HG02970 (cell line): ENCODE measurements around the gene SLC15A4.

ENCODE experiments used
- ATAC-seq: cut with Tn5 transposase; IDR thresholded peaks from one replicate; pipeline ENCODE4 v1.9.1; 2021; ENCODE audit warnings: mild to moderate bottlenecking, moderate library complexity, moderate number of reproducible peaks; ENCODE audit not compliant: unreplicated experiment, low FRiP score

Gene SLC15A4

GRCh38 chr12:128796439-128797118 lies 27.2 kb downstream of the SLC15A4 start:
- no peak for ATAC-seq

GRCh38 chr12:128795530-128796361 lies 28.0 kb downstream of the SLC15A4 start:
- ATAC-seq: no peak

GRCh38 chr12:128794661-128795529 lies 28.9 kb downstream of the SLC15A4 start:
- ATAC-seq: no peak

- no peak for ATAC-seq
These were observed 30.1 kb downstream of the SLC15A4 start for GRCh38 chr12:128793701-128794100.

- ATAC-seq: no peak
These were observed 30.9 kb downstream of the SLC15A4 start for GRCh38 chr12:128792881-128793280.

GRCh38 chr12:128792398-128792797 lies 31.4 kb downstream of the SLC15A4 start:
- ATAC-seq: no peak

GRCh38 chr12:128791395-128792322 lies 32.1 kb downstream of the SLC15A4 start:
- ATAC-seq: no peak

- ATAC-seq: no peak
These were observed 32.9 kb downstream of the SLC15A4 start for GRCh38 chr12:128790653-128791373.

GRCh38 chr12:128790221-128790620 lies 33.5 kb downstream of the SLC15A4 start:
- no peak for ATAC-seq

- no peak for ATAC-seq
These were observed 34.3 kb downstream of the SLC15A4 start for GRCh38 chr12:128789356-128789929.

GRCh38 chr12:128787827-128788226 lies 35.9 kb downstream of the SLC15A4 start:
- no peak for ATAC-seq

GRCh38 chr12:128786741-128787391 lies 36.9 kb downstream of the SLC15A4 start:
- no peak for ATAC-seq

GRCh38 chr12:128784030-128784760 lies 39.6 kb downstream of the SLC15A4 start:
- no peak for ATAC-seq

- no peak for ATAC-seq
These were observed 40.6 kb downstream of the SLC15A4 start for GRCh38 chr12:128783129-128783574.

- ATAC-seq: no peak
These were observed 43.9 kb downstream of the SLC15A4 start for GRCh38 chr12:128779901-128780300.

- no peak for ATAC-seq
These were observed 51.5 kb downstream of the SLC15A4 start for GRCh38 chr12:128772249-128772648.

- no peak for ATAC-seq
These were observed 52.1 kb downstream of the SLC15A4 start for GRCh38 chr12:128771681-128772080.

- no peak for ATAC-seq
These were observed 56.2 kb downstream of the SLC15A4 start for GRCh38 chr12:128767518-128767917.
